Mesendoderm (in vitro differentiated cells): Measurements from ENCODE around the gene ABCB9.

Source experiments
- DNase-seq: peaks from one replicate; pipeline ENCODE4 v3.0.0; 2013
- H2AK5ac ChIP-seq: 2 replicates; pipeline ENCODE4 v1.6.1; 2013; ENCODE audit warnings: low read length, inconsistent platforms
- H2BK120ac ChIP-seq: 2 replicates; pipeline ENCODE4 v1.6.1; 2013; ENCODE audit warnings: low read depth, mild to moderate bottlenecking, low read length, moderate library complexity, mixed read lengths
- H2BK15ac ChIP-seq: replicated peaks from 2 replicates; pipeline ENCODE4 v1.6.1; 2013; ENCODE audit warnings: low read depth, mild to moderate bottlenecking, moderate library complexity
- H2BK5ac ChIP-seq: 2 replicates; pipeline ENCODE4 v1.6.1; 2013; ENCODE audit warnings: low read length, inconsistent platforms
- H3K18ac ChIP-seq: 2 replicates; pipeline ENCODE4 v1.6.1; 2013; ENCODE audit warnings: mild to moderate bottlenecking, low read length, mixed read lengths
- H3K23ac ChIP-seq: one replicate; pipeline ENCODE4 v1.6.1; 2013; ENCODE audit warnings: low read length
- H3K27ac ChIP-seq: 2 replicates; pipeline ENCODE4 v1.5.1; 2013; ENCODE audit warnings: low read depth, mild to moderate bottlenecking, inconsistent platforms, low read length, moderate library complexity
- H3K27me3 ChIP-seq: 2 replicates; pipeline ENCODE4 v1.6.1; 2013; ENCODE audit warnings: low read length, control low read depth, mild to moderate bottlenecking, inconsistent platforms; ENCODE audit not compliant: insufficient read depth, poor library complexity
- H3K36me3 ChIP-seq: 2 replicates; pipeline ENCODE4 v1.6.1; 2013; ENCODE audit warnings: low read length, inconsistent platforms; ENCODE audit not compliant: control insufficient read depth, insufficient read depth
- H3K4ac ChIP-seq: one replicate; pipeline ENCODE4 v1.6.1; 2013; ENCODE audit warnings: low read depth, mild to moderate bottlenecking, low read length, moderate library complexity
- H3K4me1 ChIP-seq: 2 replicates; pipeline ENCODE4 v1.6.1; 2013; ENCODE audit warnings: low read depth, low read length, inconsistent platforms; ENCODE audit not compliant: control insufficient read depth
- H3K4me2 ChIP-seq: 2 replicates; pipeline ENCODE4 v1.6.1; 2013; ENCODE audit warnings: low read length
- H3K4me3 ChIP-seq: 2 replicates; pipeline ENCODE4 v1.5.1; 2013; ENCODE audit warnings: mild to moderate bottlenecking, low read length
- H3K56ac ChIP-seq: one replicate; pipeline ENCODE4 v1.6.1; 2013; ENCODE audit warnings: low read length
- H3K79me1 ChIP-seq: 2 replicates; pipeline ENCODE4 v1.6.1; 2013; ENCODE audit warnings: low read length, inconsistent platforms
- H3K79me2 ChIP-seq: 2 replicates; pipeline ENCODE4 v1.6.1; 2013; ENCODE audit warnings: mild to moderate bottlenecking, low read length; ENCODE audit not compliant: control insufficient read depth, insufficient read depth
- H3K9ac ChIP-seq: 2 replicates; pipeline ENCODE4 v1.6.1; 2013; ENCODE audit warnings: low read length, inconsistent platforms
- H4K5ac ChIP-seq: one replicate; pipeline ENCODE4 v1.6.1; 2013; ENCODE audit warnings: low read length
- H4K8ac ChIP-seq: one replicate; pipeline ENCODE4 v1.6.1; 2013; ENCODE audit warnings: low read depth, mild to moderate bottlenecking, control low read depth, low read length, moderate library complexity
- WGBS: extraction: QIAGEN DNeasy Blood & Tissue Kit; methylation state at CpG from one replicate; pipeline ENCODE4 v1.1.7; 2013; ENCODE audit warnings: low lambda C conversion rate, missing lambda C conversion rate; ENCODE audit not compliant: insufficient coverage; ENCODE audit errors: extremely low coverage; 5-methylcytosine and 5-hydroxymethylcytosine counted together

The ABCB9 gene

GRCh38 chr12:122974892-122975789, 8.9 kb upstream of the ABCB9 start, which contains the start of gene OGFOD2:
Gene OGFOD2, plus strand, starts transcription at chr12:122975244. Its CDS starts 8 bp downstream, at chr12:122975252.
- H4K8ac ChIP-seq, result no peak within 1 kb of the TSS
- H2BK15ac ChIP-seq, result peak within 1 kb of the TSS; percentile 22
- H3K56ac ChIP-seq, result peak within 1 kb of the TSS; percentile 99
- H3K36me3 ChIP-seq, result peaks cover 1% of the 10 kb centered on the region
- peak within 1 kb of the TSS; percentile 6 for H2AK5ac ChIP-seq
- H3K18ac ChIP-seq, result peak within 1 kb of the TSS; percentile 97
- no peak within 1 kb of the TSS for H4K5ac ChIP-seq
- no peaks in the 10 kb centered on the region for H3K27me3 ChIP-seq
- WGBS, result no CpG with 5 or more reads among the region's 66 CpGs
- H3K4me2 ChIP-seq, result peak within 1 kb of the TSS; percentile 89
- peak within 1 kb of the TSS; percentile 98 for H3K23ac ChIP-seq
- peak within 1 kb of the TSS; percentile 78 for H3K4me3 ChIP-seq
- peaks cover 10% of the 10 kb centered on the region for H3K79me1 ChIP-seq
- DNase-seq, result peak; percentile 94
- peaks cover 5% of the 10 kb centered on the region for H3K79me2 ChIP-seq
- H3K4ac ChIP-seq, result peak within 1 kb of the TSS; percentile 95
- H3K4me1 ChIP-seq, result peaks cover 6% of the 10 kb centered on the region
- H2BK120ac ChIP-seq, result peak within 1 kb of the TSS; percentile 62
- H3K27ac ChIP-seq, result peak within 1 kb of the TSS; percentile 80
- peak within 1 kb of the TSS; percentile 75 for H2BK5ac ChIP-seq
- H3K9ac ChIP-seq, result peak within 1 kb of the TSS; percentile 97

GRCh38 chr12:122974274-122974891, 8.1 kb upstream of the ABCB9 start:
- Histone ChIP-seq H4K8ac (no peak overlapping the region), H3K4me3 (peak overlapping the region; percentile 78), H3K4me2 (peak overlapping the region; percentile 88), H3K23ac (no peak overlapping the region), H3K4ac (peak overlapping the region; percentile 95), H2BK120ac (peak overlapping the region; percentile 62), H3K27ac (peak overlapping the region; percentile 80), H3K36me3 (peaks cover 1% of the 10 kb centered on the region), H3K79me1 (peaks cover 10% of the 10 kb centered on the region), H3K56ac (peak overlapping the region; percentile 95), H3K4me1 (peaks cover 3% of the 10 kb centered on the region), H3K79me2 (peaks cover 5% of the 10 kb centered on the region), H3K27me3 (no peaks in the 10 kb centered on the region), H2BK15ac (peak overlapping the region; percentile 22), H3K18ac (peak overlapping the region; percentile 97), H2AK5ac (no peak overlapping the region), H4K5ac (no peak overlapping the region), H2BK5ac (peak overlapping the region; percentile 75), H3K9ac (peak overlapping the region; percentile 97)
- WGBS, result no CpG with 5 or more reads among the region's 32 CpGs
- peak; percentile 99 for DNase-seq

GRCh38 chr12:122969676-122970075, 3.4 kb upstream of the ABCB9 start:
- DNase-seq, result no peak
- Histone ChIP-seq H3K56ac (no peak overlapping the region), H4K5ac (no peak overlapping the region), H3K79me1 (no peaks in the 10 kb centered on the region), H2BK15ac (no peak overlapping the region), H2BK120ac (no peak overlapping the region), H3K36me3 (no peaks in the 10 kb centered on the region), H3K4me2 (no peak overlapping the region), H3K27me3 (no peaks in the 10 kb centered on the region), H3K27ac (no peak overlapping the region), H4K8ac (no peak overlapping the region), H3K4me3 (no peak overlapping the region), H2BK5ac (no peak overlapping the region), H2AK5ac (no peak overlapping the region), H3K4ac (no peak overlapping the region), H3K4me1 (no peaks in the 10 kb centered on the region), H3K9ac (no peak overlapping the region), H3K79me2 (no peaks in the 10 kb centered on the region), H3K18ac (no peak overlapping the region), H3K23ac (no peak overlapping the region)
- no CpG with 5 or more reads among the region's 4 CpGs for WGBS

DNA sequence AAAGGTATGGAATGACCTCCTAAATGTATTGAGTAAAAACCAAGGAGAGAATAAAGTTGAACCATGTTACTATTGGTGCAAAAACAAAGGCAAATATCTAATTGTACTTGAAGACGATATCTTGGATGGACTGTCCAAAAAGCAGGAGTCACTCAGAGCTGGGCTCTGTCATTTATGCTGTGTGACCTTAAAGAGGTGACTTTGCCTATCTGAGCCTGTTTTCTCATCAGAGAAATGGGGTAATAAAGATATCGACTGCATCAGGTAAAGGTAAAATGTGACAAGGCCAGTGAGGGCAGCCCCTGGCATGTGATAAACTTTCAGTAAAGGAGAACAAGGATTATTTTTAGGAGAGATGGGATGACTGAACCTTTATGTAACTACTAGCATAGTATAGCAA, 1.8 kb upstream of the ABCB9 start:
- WGBS, result no CpG with 5 or more reads among the region's 2 CpGs
- Histone ChIP-seq H4K5ac (no peak overlapping the region), H3K27me3 (no peaks in the 10 kb centered on the region), H2BK5ac (no peak overlapping the region), H3K27ac (no peak overlapping the region), H2BK120ac (no peak overlapping the region), H3K23ac (no peak overlapping the region), H3K79me2 (no peaks in the 10 kb centered on the region), H3K4me2 (no peak overlapping the region), H4K8ac (no peak overlapping the region), H3K36me3 (no peaks in the 10 kb centered on the region), H3K4me1 (no peaks in the 10 kb centered on the region), H3K79me1 (no peaks in the 10 kb centered on the region), H3K18ac (no peak overlapping the region), H2AK5ac (no peak overlapping the region), H3K4me3 (no peak overlapping the region), H2BK15ac (no peak overlapping the region), H3K9ac (no peak overlapping the region), H3K56ac (no peak overlapping the region), H3K4ac (no peak overlapping the region)
- no peak for DNase-seq

DNA sequence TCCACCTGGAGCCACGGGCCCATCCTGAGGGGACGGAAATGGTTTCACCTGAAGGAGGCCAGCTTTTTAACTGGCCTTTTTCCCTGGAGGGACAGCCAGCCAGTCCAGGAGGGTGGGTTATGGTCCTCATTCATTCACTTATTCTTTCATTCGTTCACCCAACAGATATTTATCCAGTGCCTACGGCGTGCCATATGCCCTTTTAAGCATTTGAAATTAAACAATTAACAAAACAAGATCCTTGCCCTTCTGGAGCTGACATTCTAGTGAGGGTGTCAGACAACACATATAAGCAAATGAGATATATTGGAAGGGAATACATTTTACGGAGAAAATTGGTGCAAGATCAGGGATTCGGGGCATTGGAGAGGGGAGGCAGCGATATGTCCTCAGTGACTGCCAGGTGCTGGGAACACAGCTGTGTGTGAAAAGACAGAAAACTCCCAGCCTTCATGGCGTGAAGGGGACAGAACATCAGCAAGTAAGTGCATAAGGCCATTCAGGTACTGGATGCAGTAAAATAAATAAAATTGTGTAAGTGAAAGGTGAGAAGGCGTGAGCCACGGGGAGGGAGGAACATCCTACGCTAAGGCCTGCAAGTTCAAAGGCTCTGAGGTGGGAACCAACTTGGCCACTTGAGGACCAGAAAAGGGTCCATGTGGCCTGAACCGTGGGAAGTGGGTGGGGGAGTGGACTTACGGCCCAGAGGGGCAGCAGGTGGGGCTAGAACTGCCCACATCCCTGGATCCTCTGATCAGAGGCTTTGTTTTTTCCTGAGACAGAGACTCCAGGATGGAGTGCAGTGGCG, 684 bp upstream of the ABCB9 start:
- Histone ChIP-seq H3K79me1 (no peaks in the 10 kb centered on the region), H3K18ac (no peak overlapping the region), H3K23ac (no peak overlapping the region), H3K4me3 (no peak overlapping the region), H2BK15ac (no peak overlapping the region), H2BK120ac (no peak overlapping the region), H3K4ac (no peak overlapping the region), H4K5ac (no peak overlapping the region), H2AK5ac (no peak overlapping the region), H3K56ac (no peak overlapping the region), H3K79me2 (no peaks in the 10 kb centered on the region), H3K4me1 (no peaks in the 10 kb centered on the region), H3K4me2 (no peak overlapping the region), H3K27ac (no peak overlapping the region), H3K27me3 (no peaks in the 10 kb centered on the region), H4K8ac (no peak overlapping the region), H2BK5ac (no peak overlapping the region), H3K9ac (no peak overlapping the region), H3K36me3 (no peaks in the 10 kb centered on the region)
- no peak for DNase-seq
- WGBS, result no CpG with 5 or more reads among the region's 15 CpGs
